Calu3 (cell line): ENCODE data around the gene SCP2. TPM values are rescaled to one million over a fixed set of nuclear protein-coding genes. Genes with fewer than 3 reads are reported as not detected.

Source experiments
- BruUV-seq: library from RNA; stranded (reverse); fragments of 400-500 nt; replicated peaks from 2 replicates; lab custom pipeline; 2021; lab: Mats Ljungman, UMichigan
- CTCF ChIA-PET: fragments of 300-600 bp; sonication (Branson Sonifier 250); formaldehyde crosslinking; loops from one replicate; lab custom pipeline; 2022; ENCODE audit warnings: antibody characterized with exemption; lab: Charles Lee
- DNase-seq: peaks from one replicate; pipeline ENCODE4 v3.0.0; 2022
- H3K27ac Mint-ChIP-seq: one replicate; pipeline ENCODE4 v1.8.0; 2022; ENCODE audit warnings: mixed read lengths; ENCODE audit not compliant: unreplicated experiment
- H3K27me3 Mint-ChIP-seq: one replicate; pipeline ENCODE4 v1.8.0; 2022; ENCODE audit warnings: mixed read lengths; ENCODE audit not compliant: unreplicated experiment
- H3K36me3 Mint-ChIP-seq: one replicate; pipeline ENCODE4 v1.8.0; 2022; ENCODE audit warnings: mild to moderate bottlenecking, moderate library complexity, mixed read lengths; ENCODE audit not compliant: insufficient read depth, unreplicated experiment
- H3K4me1 Mint-ChIP-seq: one replicate; pipeline ENCODE4 v1.8.0; 2022; ENCODE audit warnings: mild to moderate bottlenecking, low read depth, mixed read lengths; ENCODE audit not compliant: unreplicated experiment
- H3K4me3 Mint-ChIP-seq: one replicate; pipeline ENCODE4 v1.8.0; 2022; ENCODE audit warnings: mild to moderate bottlenecking, low read depth, moderate library complexity, mixed read lengths; ENCODE audit not compliant: unreplicated experiment
- H3K9me3 Mint-ChIP-seq: one replicate; pipeline ENCODE4 v1.8.0; 2022; ENCODE audit warnings: low read depth, mixed read lengths; ENCODE audit not compliant: unreplicated experiment
- intact Hi-C: fragments of 100-400 bp; cut with micrococcal nuclease; formaldehyde crosslinking; loops from one replicate; pipeline ENCODE4 v1.10.0; 2022; ENCODE audit not compliant: unreplicated experiment
- total RNA-seq: library from RNA; stranded (reverse); gene quantifications from 2 replicates; pipeline ENCODE4 v1.2.3, GENCODE V29; 2022
- TF ChIP-seq, protein P1 (sequence below): fragments of 200-600 bp; IDR thresholded peaks from one replicate; pipeline ENCODE4 v1.8.0; 2022; ENCODE audit warnings: antibody characterized with exemption; ENCODE audit not compliant: unreplicated experiment

The SCP2 gene
- total RNA-seq, 1 experiment from 2014 or later = 91.1 TPM

DNA sequence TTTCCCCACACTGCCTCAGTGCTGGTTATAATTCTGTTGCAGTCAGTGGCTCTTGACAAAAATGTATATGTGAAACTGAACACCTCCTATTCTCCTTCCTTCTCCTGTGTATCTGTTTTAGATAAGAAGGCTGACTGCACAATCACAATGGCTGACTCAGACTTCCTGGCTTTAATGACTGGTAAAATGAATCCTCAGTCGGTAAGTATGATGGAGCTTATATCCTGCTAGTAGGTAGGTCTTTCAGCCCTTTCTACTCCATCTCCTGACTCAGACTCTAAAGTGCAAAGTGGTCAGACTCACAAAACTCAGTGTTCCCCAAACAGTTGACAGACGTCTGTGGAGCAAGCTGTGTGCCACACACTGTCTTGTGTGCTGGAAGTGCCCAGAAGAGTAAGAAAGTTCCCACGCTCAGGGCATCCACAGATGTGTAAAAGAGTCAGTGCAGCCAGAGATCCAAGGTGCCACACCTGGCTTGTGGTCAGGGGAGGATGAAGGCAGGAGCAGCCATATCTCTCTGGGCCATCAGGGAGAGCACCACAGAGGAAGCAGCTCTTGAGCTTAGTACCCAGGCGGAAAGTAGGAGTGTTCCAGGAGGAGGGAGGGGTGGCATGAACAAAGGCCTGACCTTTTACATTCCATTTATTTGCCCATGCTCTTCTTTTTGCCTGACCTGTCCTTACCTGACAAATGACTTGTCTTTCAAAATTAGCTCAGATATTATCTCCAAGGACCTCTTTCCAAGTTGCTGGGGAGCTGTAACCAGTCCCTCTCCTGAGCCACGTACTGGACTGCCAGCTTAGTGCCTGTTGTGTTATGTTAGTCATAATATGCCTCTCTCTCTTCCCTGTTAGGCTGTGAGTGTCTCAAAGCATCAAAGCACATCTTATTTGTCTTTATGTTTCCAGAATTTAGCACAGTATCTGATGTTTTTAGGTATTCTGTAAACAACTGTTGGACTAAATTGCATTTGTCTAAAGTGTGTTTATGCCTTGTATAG lies 121.0 kb downstream of the SCP2 start:
- intact Hi-C loops = no loop called here
- Mint-ChIP-seq H3K9me3 (no peaks in the 10 kb centered on the region), H3K4me1 (peaks cover 12% of the 10 kb centered on the region), H3K27ac (no peak overlapping the region), H3K4me3 (no peak overlapping the region), H3K27me3 (no peaks in the 10 kb centered on the region), H3K36me3 (no peaks in the 10 kb centered on the region)
- no TSS peak for BruUV-seq
- TF ChIP-seq, protein P1, sequence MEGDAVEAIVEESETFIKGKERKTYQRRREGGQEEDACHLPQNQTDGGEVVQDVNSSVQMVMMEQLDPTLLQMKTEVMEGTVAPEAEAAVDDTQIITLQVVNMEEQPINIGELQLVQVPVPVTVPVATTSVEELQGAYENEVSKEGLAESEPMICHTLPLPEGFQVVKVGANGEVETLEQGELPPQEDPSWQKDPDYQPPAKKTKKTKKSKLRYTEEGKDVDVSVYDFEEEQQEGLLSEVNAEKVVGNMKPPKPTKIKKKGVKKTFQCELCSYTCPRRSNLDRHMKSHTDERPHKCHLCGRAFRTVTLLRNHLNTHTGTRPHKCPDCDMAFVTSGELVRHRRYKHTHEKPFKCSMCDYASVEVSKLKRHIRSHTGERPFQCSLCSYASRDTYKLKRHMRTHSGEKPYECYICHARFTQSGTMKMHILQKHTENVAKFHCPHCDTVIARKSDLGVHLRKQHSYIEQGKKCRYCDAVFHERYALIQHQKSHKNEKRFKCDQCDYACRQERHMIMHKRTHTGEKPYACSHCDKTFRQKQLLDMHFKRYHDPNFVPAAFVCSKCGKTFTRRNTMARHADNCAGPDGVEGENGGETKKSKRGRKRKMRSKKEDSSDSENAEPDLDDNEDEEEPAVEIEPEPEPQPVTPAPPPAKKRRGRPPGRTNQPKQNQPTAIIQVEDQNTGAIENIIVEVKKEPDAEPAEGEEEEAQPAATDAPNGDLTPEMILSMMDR = no peak
- DNase-seq = no peak
- CTCF ChIA-PET = interaction anchor here (0.6 kb wide), 1 partner anchor 495 kb away, joined by 6 read pairs; the partner anchor contains the start of gene TUT4

DNA sequence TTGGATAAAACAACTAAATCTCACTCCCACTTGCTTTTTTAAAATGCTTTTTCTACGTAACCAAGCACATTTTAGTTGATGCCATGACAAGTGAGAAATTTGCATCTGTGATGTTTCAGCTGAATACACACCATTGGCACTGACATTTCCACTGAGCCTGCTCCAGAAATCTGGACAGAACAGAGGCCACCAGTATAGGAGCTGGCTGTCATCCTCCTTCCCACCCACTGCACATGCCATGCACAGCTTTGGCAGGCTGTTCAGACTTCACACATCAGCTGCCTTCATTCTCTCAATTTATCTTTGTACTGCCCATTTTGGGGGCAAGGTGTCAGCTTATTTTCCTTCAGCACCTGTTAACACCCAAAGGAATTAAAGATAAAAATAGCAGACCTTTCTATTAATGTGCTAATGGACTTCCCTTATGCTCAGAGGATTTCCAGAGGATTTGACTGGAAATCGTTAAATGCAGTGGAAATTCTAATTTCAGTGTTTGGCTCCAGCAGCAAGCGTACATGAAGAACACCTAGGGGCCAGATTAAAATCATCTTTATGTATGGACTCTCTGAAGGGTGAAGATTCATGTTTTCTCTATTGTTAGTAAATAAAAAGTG lies 122.0 kb downstream of the SCP2 start:
- intact Hi-C loops = no loop called here
- TF ChIP-seq, protein P1 = no peak

DNA sequence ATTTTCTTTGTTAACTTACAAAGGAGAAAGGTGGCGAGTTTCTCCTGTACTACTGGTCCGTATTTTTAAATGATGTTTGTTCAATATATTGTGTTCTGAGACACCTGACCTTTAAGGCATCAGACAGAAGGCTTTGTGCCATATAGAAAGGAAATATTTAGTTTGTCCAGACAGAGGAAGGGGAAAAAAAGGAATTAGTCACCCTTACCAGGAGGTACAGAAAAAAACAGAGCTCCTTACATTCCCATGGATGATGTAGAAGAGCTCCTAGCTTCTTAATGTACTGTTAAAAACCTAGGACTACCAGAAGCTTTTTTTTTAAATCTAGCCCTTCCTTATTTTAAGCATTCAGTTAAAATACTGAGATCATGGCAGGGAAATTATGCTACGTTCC lies 122.5 kb downstream of the SCP2 start:
- Mint-ChIP-seq H3K27ac (no peak overlapping the region), H3K4me3 (no peak overlapping the region), H3K4me1 (peaks cover 12% of the 10 kb centered on the region), H3K27me3 (no peaks in the 10 kb centered on the region), H3K9me3 (no peaks in the 10 kb centered on the region), H3K36me3 (no peaks in the 10 kb centered on the region)
- CTCF ChIA-PET = interaction anchor here (0.8 kb wide), 1 partner anchor 81 kb away, joined by 4 read pairs; no protein-coding TSS in a partner anchor
- TF ChIP-seq, protein P1 = no peak
- intact Hi-C loops = no loop called here
- BruUV-seq = no TSS peak
- DNase-seq = no peak

More for the DNA sequence above, 122.0 kb downstream of the SCP2 start:
- Mint-ChIP-seq H3K27ac (no peak overlapping the region), H3K4me3 (no peak overlapping the region), H3K9me3 (no peaks in the 10 kb centered on the region), H3K27me3 (no peaks in the 10 kb centered on the region), H3K4me1 (peaks cover 12% of the 10 kb centered on the region), H3K36me3 (no peaks in the 10 kb centered on the region)
- CTCF ChIA-PET = interaction anchor here (0.8 kb wide), 1 partner anchor 81 kb away, joined by 4 read pairs; no protein-coding TSS in a partner anchor
- DNase-seq = no peak
- BruUV-seq = no TSS peak

DNA sequence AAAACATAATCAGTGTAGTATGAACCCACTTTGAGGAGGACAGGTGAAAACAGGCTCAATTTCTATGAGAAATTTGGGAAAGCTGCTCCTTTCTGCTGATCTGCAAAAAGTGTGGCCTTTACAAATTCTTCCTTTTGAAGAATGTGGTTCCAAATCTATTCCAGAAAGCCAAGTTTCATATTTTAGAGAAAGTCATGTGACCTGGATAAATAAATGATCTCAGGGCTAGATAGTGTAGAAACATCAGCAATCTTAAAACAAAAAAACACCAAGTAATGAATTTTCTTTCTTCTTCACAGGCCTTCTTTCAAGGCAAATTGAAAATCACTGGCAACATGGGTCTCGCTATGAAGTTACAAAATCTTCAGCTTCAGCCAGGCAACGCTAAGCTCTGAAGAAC lies 123.2 kb downstream of the SCP2 start:
- no peak overlapping the region for H3K4me3 Mint-ChIP-seq
- DNase-seq = no peak
- CTCF ChIA-PET = no interaction called here
- H3K4me1 Mint-ChIP-seq = peaks cover 12% of the 10 kb centered on the region
- no TSS peak for BruUV-seq
- no peaks in the 10 kb centered on the region for H3K27me3 Mint-ChIP-seq
- H3K36me3 Mint-ChIP-seq = no peaks in the 10 kb centered on the region
- no peaks in the 10 kb centered on the region for H3K9me3 Mint-ChIP-seq
- no peak overlapping the region for H3K27ac Mint-ChIP-seq
- intact Hi-C loops = no loop called here
- TF ChIP-seq, protein P1 = no peak
